Peyer's patch (tissue), 4 donors: ENCODE measurements around the gene NDUFS2.

ENCODE experiments used
- CTCF ChIP-seq, 6 experiments: fragments of 450-650 bp in 4 of 6; fragments of 200-600 bp in 2 of 6; sonication (generic) in 1 of 6; IDR thresholded peaks; one replicate each; pipeline ENCODE4 v1.5.1; 2017 to 2019; ENCODE audit warnings: antibody characterized with exemption in 6 of 6, mild to moderate bottlenecking in 3 of 6, moderate library complexity in 1 of 6
- POLR2A ChIP-seq, 2 donors: fragments of 450-650 bp; IDR thresholded peaks; one replicate each; pipeline ENCODE4 v1.5.1; 2017; ENCODE audit warnings: antibody characterized with exemption in 2 of 2, mild to moderate bottlenecking in 2 of 2, moderate library complexity in 2 of 2

- no peak for TF ChIP-seq CTCF (IDR thresholded peaks at IDR 0.05)
- no peak for TF ChIP-seq POLR2A (IDR thresholded peaks at IDR 0.05)
Observed at GRCh38 chr1:161160671-161161145, 41.5 kb upstream of the NDUFS2 start.
